Caco-2 (cell line): ENCODE data around the gene RNGTT. TPM values are rescaled to one million over a fixed set of nuclear protein-coding genes. Genes with fewer than 3 reads are reported as not detected.

Source experiments
- BruUV-seq: library from RNA; stranded (reverse); fragments of 400-500 nt; replicated peaks from 2 replicates; lab custom pipeline; 2021; lab: Mats Ljungman, UMichigan
- CTCF ChIA-PET: fragments of 300-600 bp; sonication (Branson Sonifier 250); formaldehyde crosslinking; loops from one replicate; lab custom pipeline; 2022; ENCODE audit warnings: antibody characterized with exemption; lab: Charles Lee
- POLR2A ChIA-PET: fragments of 300-600 bp; sonication (Branson Sonifier 250); formaldehyde crosslinking; loops from one replicate; lab custom pipeline; 2022; ENCODE audit warnings: antibody characterized with exemption; lab: Charles Lee
- DNase-seq, 2 experiments: peaks; one replicate each; pipeline versions ENCODE4 v3.0.0 to v3.0.0-alpha.2; 2020 to 2022
- H3K27me3 ChIP-seq: replicated peaks from 2 replicates; pipeline ENCODE4 v1.6.0; 2011; ENCODE audit warnings: low read length; ENCODE audit not compliant: control insufficient read depth, insufficient read depth
- H3K36me3 ChIP-seq: 2 replicates; pipeline ENCODE4 v1.5.1; 2011; ENCODE audit warnings: low read length; ENCODE audit not compliant: control insufficient read depth, insufficient read depth
- H3K4me1 ChIP-seq: fragments of 250-450 bp; sonication (Bioruptor Pico); 2 replicates; pipeline ENCODE4 v1.5.1; 2020; ENCODE audit warnings: mild to moderate bottlenecking
- H3K4me3 ChIP-seq: 2 replicates; pipeline ENCODE4 v1.5.1; 2011; ENCODE audit warnings: low read depth, mild to moderate bottlenecking, control low read depth, low read length
- H3K9me3 ChIP-seq: fragments of 250-450 bp; sonication (Bioruptor Pico); 2 replicates; pipeline ENCODE4 v1.5.1; 2020; ENCODE audit warnings: mild to moderate bottlenecking, moderate library complexity
- H3K27ac Mint-ChIP-seq: one replicate; pipeline ENCODE4 v1.8.0; 2022; ENCODE audit warnings: mixed read lengths; ENCODE audit not compliant: unreplicated experiment
- H3K27me3 Mint-ChIP-seq: one replicate; pipeline ENCODE4 v1.8.0; 2022; ENCODE audit warnings: mixed read lengths; ENCODE audit not compliant: insufficient read depth, unreplicated experiment
- H3K36me3 Mint-ChIP-seq: one replicate; pipeline ENCODE4 v1.8.0; 2022; ENCODE audit warnings: mild to moderate bottlenecking, mixed read lengths; ENCODE audit not compliant: insufficient read depth, unreplicated experiment
- H3K4me1 Mint-ChIP-seq: one replicate; pipeline ENCODE4 v1.8.0; 2022; ENCODE audit warnings: low read depth, mixed read lengths; ENCODE audit not compliant: unreplicated experiment
- H3K4me3 Mint-ChIP-seq: one replicate; pipeline ENCODE4 v1.8.0; 2022; ENCODE audit warnings: mild to moderate bottlenecking, moderate library complexity, mixed read lengths; ENCODE audit not compliant: unreplicated experiment
- H3K9me3 Mint-ChIP-seq: one replicate; pipeline ENCODE4 v1.8.0; 2022; ENCODE audit warnings: mixed read lengths; ENCODE audit not compliant: unreplicated experiment
- intact Hi-C: fragments of 100-400 bp; cut with micrococcal nuclease; formaldehyde crosslinking; loops from one replicate; pipeline ENCODE4 v1.10.0; 2022; ENCODE audit not compliant: unreplicated experiment
- total RNA-seq: library from RNA; stranded (reverse); gene quantifications from 2 replicates; pipeline ENCODE4 v1.2.3, GENCODE V29; 2022
- TF ChIP-seq, protein P1 (sequence below), 2 experiments: fragments of 200-600 bp in 1 of 2; IDR thresholded peaks; 1 replicate in 1 of 2; 2 replicates in 1 of 2; pipeline versions ENCODE4 v1.5.1 to v1.8.0; 2011 to 2022; ENCODE audit warnings: antibody characterized with exemption in 1 of 2, control low read depth in 1 of 2, inconsistent platforms in 1 of 2, low read depth in 1 of 2, low read length in 1 of 2, mild to moderate bottlenecking in 1 of 2, moderate library complexity in 1 of 2; ENCODE audit not compliant: insufficient read depth in 1 of 2, severe bottlenecking in 1 of 2, unreplicated experiment in 1 of 2

RNGTT gene
- total RNA-seq, 1 experiment from 2014 or later = 17.7 TPM

DNA sequence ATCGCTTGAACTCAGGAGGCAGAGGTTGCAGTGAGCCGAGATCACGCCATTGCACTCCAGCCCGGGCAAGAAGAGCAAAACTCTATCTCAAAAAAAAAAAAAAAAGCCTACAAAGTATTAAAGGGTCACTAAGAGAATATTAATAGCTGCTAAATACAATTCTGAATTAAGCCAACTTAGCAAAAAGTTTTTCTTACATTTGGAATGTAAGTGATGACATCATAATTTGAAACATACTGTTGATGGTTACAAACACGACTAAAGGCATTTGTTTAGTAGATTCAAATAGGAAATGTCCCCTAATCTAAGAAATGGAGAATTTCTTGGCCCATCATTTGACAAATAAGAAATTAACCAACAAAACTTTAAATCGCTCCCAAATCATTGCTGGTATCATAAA is 282.8 kb downstream of the RNGTT start:
- POLR2A ChIA-PET = no interaction called here
- Histone ChIP-seq H3K4me3 (no peak overlapping the region), H3K4me1 (no peaks in the 10 kb centered on the region), H3K36me3 (no peaks in the 10 kb centered on the region), H3K9me3 (no peaks in the 10 kb centered on the region), H3K27me3 (no peaks in the 10 kb centered on the region)
- CTCF ChIA-PET = no interaction called here
- TF ChIP-seq, protein P1, sequence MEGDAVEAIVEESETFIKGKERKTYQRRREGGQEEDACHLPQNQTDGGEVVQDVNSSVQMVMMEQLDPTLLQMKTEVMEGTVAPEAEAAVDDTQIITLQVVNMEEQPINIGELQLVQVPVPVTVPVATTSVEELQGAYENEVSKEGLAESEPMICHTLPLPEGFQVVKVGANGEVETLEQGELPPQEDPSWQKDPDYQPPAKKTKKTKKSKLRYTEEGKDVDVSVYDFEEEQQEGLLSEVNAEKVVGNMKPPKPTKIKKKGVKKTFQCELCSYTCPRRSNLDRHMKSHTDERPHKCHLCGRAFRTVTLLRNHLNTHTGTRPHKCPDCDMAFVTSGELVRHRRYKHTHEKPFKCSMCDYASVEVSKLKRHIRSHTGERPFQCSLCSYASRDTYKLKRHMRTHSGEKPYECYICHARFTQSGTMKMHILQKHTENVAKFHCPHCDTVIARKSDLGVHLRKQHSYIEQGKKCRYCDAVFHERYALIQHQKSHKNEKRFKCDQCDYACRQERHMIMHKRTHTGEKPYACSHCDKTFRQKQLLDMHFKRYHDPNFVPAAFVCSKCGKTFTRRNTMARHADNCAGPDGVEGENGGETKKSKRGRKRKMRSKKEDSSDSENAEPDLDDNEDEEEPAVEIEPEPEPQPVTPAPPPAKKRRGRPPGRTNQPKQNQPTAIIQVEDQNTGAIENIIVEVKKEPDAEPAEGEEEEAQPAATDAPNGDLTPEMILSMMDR (IDR thresholded peaks at IDR 0.05; ENCODE audit: insufficient read depth in 1 of 2, low read depth in 1 of 2, low read length in 1 of 2, severe bottlenecking in 1 of 2, unreplicated experiment in 1 of 2) = no peak
- Mint-ChIP-seq H3K27ac (no peak overlapping the region), H3K36me3 (no peaks in the 10 kb centered on the region), H3K4me3 (no peak overlapping the region), H3K9me3 (no peaks in the 10 kb centered on the region), H3K4me1 (no peaks in the 10 kb centered on the region), H3K27me3 (no peaks in the 10 kb centered on the region)
- BruUV-seq = no TSS peak
- intact Hi-C loops = no loop called here
- no peak for DNase-seq

DNA sequence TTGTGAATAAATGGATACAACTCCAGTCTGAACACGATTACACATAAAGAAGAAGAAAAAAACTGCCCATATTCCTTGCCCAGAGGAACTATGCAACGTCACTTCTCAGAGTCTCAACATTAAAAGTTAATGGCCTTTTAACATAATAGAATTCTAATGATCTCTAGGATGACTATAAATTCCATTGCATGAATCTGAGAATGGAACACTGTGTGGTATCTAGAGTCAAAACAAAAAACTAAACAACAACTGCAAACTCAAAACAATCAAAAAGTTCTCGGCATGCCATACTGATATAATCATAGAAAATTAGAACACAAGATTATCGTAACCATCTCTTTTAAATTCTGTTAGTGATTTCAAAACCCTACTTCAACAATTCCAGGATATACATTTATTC is 283.6 kb downstream of the RNGTT start:
- CTCF ChIA-PET = no interaction called here
- no peaks in the 10 kb centered on the region for H3K36me3 ChIP-seq
- Mint-ChIP-seq H3K9me3 (no peaks in the 10 kb centered on the region), H3K27me3 (no peaks in the 10 kb centered on the region), H3K36me3 (no peaks in the 10 kb centered on the region), H3K4me3 (no peak overlapping the region), H3K27ac (no peak overlapping the region), H3K4me1 (no peaks in the 10 kb centered on the region)
- BruUV-seq = no TSS peak
- POLR2A ChIA-PET = no interaction called here
- H3K9me3 ChIP-seq = no peaks in the 10 kb centered on the region
- H3K4me3 ChIP-seq = no peak overlapping the region
- no peaks in the 10 kb centered on the region for H3K27me3 ChIP-seq
- intact Hi-C loops = no loop called here
- TF ChIP-seq, protein P1 (IDR thresholded peaks at IDR 0.05; ENCODE audit: insufficient read depth in 1 of 2, low read depth in 1 of 2, low read length in 1 of 2, severe bottlenecking in 1 of 2, unreplicated experiment in 1 of 2) = no peak
- H3K4me1 ChIP-seq = no peaks in the 10 kb centered on the region
- no peak for DNase-seq

DNA sequence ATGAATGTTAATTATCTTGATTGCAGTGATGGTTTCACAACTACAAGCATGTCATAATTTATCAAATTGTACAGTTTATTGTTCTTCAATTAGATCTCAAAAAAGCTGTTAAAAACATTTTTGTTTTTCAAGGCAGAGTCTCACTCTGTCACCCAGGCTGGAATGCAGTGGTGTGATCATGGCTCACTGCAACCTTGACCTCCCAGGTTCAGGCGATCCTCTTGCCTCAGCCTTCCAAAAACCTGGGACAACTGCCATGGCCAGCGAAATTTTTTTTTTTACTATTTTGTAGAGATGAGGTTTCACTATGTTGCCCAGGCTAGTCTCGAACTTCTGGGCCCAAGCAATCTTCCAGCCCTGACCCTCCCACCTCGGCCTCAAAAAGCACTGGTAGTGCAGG is 286.1 kb downstream of the RNGTT start:
- no peak overlapping the region for H3K4me3 Mint-ChIP-seq

More for the DNA sequence above, 286.1 kb downstream of the RNGTT start:
- DNase-seq = no peak
- H3K27me3 Mint-ChIP-seq = no peaks in the 10 kb centered on the region
- Histone ChIP-seq H3K4me3 (no peak overlapping the region), H3K27me3 (no peaks in the 10 kb centered on the region), H3K4me1 (no peaks in the 10 kb centered on the region), H3K9me3 (no peaks in the 10 kb centered on the region), H3K36me3 (no peaks in the 10 kb centered on the region)
- no peak overlapping the region for H3K27ac Mint-ChIP-seq
- peaks cover 7% of the 10 kb centered on the region for H3K9me3 Mint-ChIP-seq
- TF ChIP-seq, protein P1 (IDR thresholded peaks at IDR 0.05; ENCODE audit: insufficient read depth in 1 of 2, low read depth in 1 of 2, low read length in 1 of 2, severe bottlenecking in 1 of 2, unreplicated experiment in 1 of 2) = no peak
- H3K4me1 Mint-ChIP-seq = no peaks in the 10 kb centered on the region
- no peaks in the 10 kb centered on the region for H3K36me3 Mint-ChIP-seq
- ChIA-PET CTCF (no interaction called here), POLR2A (no interaction called here)
- BruUV-seq = no TSS peak
- intact Hi-C loops = no loop called here
